Liver (tissue), 9 donors: ENCODE measurements around the gene CAMKMT. TPM values are rescaled to one million over a fixed set of nuclear protein-coding genes. Genes with fewer than 3 reads are reported as not detected.

ENCODE experiments used
- DNase-seq: peaks from one replicate; pipeline ENCODE4 v3.0.0-alpha.2; 2017; ENCODE audit warnings: low spot score
- H3K27ac ChIP-seq, 2 donors: one replicate each; pipeline ENCODE4 v1.7.0; 2013; ENCODE audit warnings: inconsistent platforms in 2 of 2, low read length in 2 of 2, control low read depth in 1 of 2, low read depth in 1 of 2, mild to moderate bottlenecking in 1 of 2
- H3K27me3 ChIP-seq, 4 donors: one replicate each; pipeline versions ENCODE4 v1.6.1 to v1.7.0; 2013; ENCODE audit warnings: low read length in 3 of 4, inconsistent platforms in 1 of 4, mild to moderate bottlenecking in 1 of 4, moderate library complexity in 1 of 4; ENCODE audit not compliant: control insufficient read depth in 4 of 4, insufficient read depth in 4 of 4
- H3K36me3 ChIP-seq, 4 donors: one replicate each; pipeline versions ENCODE4 v1.6.1 to v1.7.0; 2013; ENCODE audit warnings: low read length in 3 of 4, mild to moderate bottlenecking in 3 of 4, low read depth in 1 of 4, moderate library complexity in 1 of 4; ENCODE audit not compliant: control insufficient read depth in 4 of 4, insufficient read depth in 3 of 4
- H3K4me1 ChIP-seq, 4 donors: one replicate each; pipeline versions ENCODE4 v1.6.1 to v1.7.0; 2013; ENCODE audit warnings: low read length in 3 of 4, mild to moderate bottlenecking in 3 of 4, moderate library complexity in 1 of 4; ENCODE audit not compliant: control insufficient read depth in 4 of 4, insufficient read depth in 4 of 4
- H3K4me3 ChIP-seq, 3 donors: one replicate each; pipeline versions ENCODE4 v1.6.1 to v1.7.0; 2013; ENCODE audit warnings: low read length in 3 of 3, control low read depth in 1 of 3, low read depth in 1 of 3, mild to moderate bottlenecking in 1 of 3
- H3K9ac ChIP-seq, 2 donors: one replicate each; pipeline ENCODE4 v1.7.0; 2013; ENCODE audit warnings: low read length in 2 of 2, mild to moderate bottlenecking in 2 of 2, moderate library complexity in 2 of 2, control low read depth in 1 of 2, low read depth in 1 of 2
- H3K9me3 ChIP-seq, 4 donors: one replicate each; pipeline versions ENCODE4 v1.6.1 to v1.7.0; 2013; ENCODE audit warnings: low read length in 3 of 4; ENCODE audit not compliant: control insufficient read depth in 4 of 4
- ATF3 ChIP-seq: IDR thresholded peaks from 2 replicates; pipeline ENCODE4 v1.6.1; 2016; ENCODE audit warnings: antibody characterized with exemption
- CTCF ChIP-seq: fragments of 150-350 bp; IDR thresholded peaks from 2 replicates; pipeline ENCODE4 v1.5.1; 2017; ENCODE audit warnings: improper control_type of control experiment, low read depth, low read length; ENCODE audit not compliant: missing input control
- EGR1 ChIP-seq, 2 donors: IDR thresholded peaks; 2 replicates each; pipeline ENCODE4 v1.6.1; 2016 to 2018; ENCODE audit warnings: antibody characterized with exemption in 2 of 2, low read depth in 2 of 2
- FOXA1 ChIP-seq: IDR thresholded peaks from 2 replicates; pipeline ENCODE4 v1.6.1; 2016; ENCODE audit warnings: antibody characterized with exemption
- FOXA2 ChIP-seq: IDR thresholded peaks from 2 replicates; pipeline ENCODE4 v1.6.1; 2016; ENCODE audit warnings: antibody characterized with exemption
- HNF4A ChIP-seq, 2 donors: conservative IDR thresholded peaks; 2 replicates each; pipeline ENCODE4 v1.6.1; 2016; ENCODE audit warnings: antibody characterized with exemption in 2 of 2, mild to moderate bottlenecking in 2 of 2
- JUND ChIP-seq, 2 donors: IDR thresholded peaks; 2 replicates each; pipeline ENCODE4 v1.6.1; 2016; ENCODE audit warnings: antibody characterized with exemption in 2 of 2
- MAX ChIP-seq: IDR thresholded peaks from 2 replicates; pipeline ENCODE4 v1.6.1; 2016; ENCODE audit warnings: antibody characterized with exemption
- NR2F2 ChIP-seq: IDR thresholded peaks from 2 replicates; pipeline ENCODE4 v1.6.1; 2016; ENCODE audit warnings: antibody characterized with exemption
- RAD21 ChIP-seq, 2 donors: IDR thresholded peaks; 2 replicates each; pipeline ENCODE4 v1.6.1; 2016; ENCODE audit warnings: antibody characterized with exemption in 2 of 2, mild to moderate bottlenecking in 2 of 2
- TAF1 ChIP-seq: conservative IDR thresholded peaks from 2 replicates; pipeline ENCODE4 v1.6.1; 2016; ENCODE audit warnings: antibody characterized with exemption, mild to moderate bottlenecking
- YY1 ChIP-seq: IDR thresholded peaks from 2 replicates; pipeline ENCODE4 v1.6.1; 2016; ENCODE audit warnings: antibody characterized with exemption, mild to moderate bottlenecking
- ZBTB33 ChIP-seq: IDR thresholded peaks from 2 replicates; pipeline ENCODE4 v1.6.1; 2016; ENCODE audit warnings: antibody characterized with exemption
- WGBS: extraction: QIAGEN DNeasy Blood & Tissue Kit; methylation state at CpG from one replicate; pipeline ENCODE4 v1.1.7; 2013; 5-methylcytosine and 5-hydroxymethylcytosine counted together
- polyA plus RNA-seq, 2 donors: library from polyadenylated mRNA; stranded (reverse) in 1 of 2; unstranded in 1 of 2; fragments of 200-250 nt in 1 of 2; fragments of >200 nt in 1 of 2; fragmentation: Nextera tagmentation in 1 of 2; extraction: Ambion mirVana in 1 of 2; gene quantifications; one replicate each; pipeline versions ENCODE4 v1.2.1 to v1.2.3, GENCODE V29; 2013 to 2015
- total RNA-seq, 2 donors: library from RNA; depleted of rRNA; stranded (reverse); fragments of >200 nt; gene quantifications; one replicate each; pipeline ENCODE4 v1.2.3, GENCODE V29; 2014
- donor health status: healthy.
- donor health status: healthy.
- donor health status: healthy.
- donor health status: healthy.
- donor health status: healthy.

The CAMKMT gene
- total and polyA plus RNA-seq, 4 donors: 1.5 to 12.7 (median 7.1) TPM

- no peak for DNase-seq
- 42% methylated on average over 2 of the region's 2 CpGs for WGBS
- Histone ChIP-seq H3K27me3 (no peaks in the 10 kb centered on the region), H3K27ac (no peak overlapping the region), H3K4me1 (peaks cover 0 to 7% (median 3%) of the 10 kb centered on the region in 4 donors), H3K9me3 (no peaks in the 10 kb centered on the region), H3K9ac (no peak overlapping the region), H3K4me3 (no peak overlapping the region), H3K36me3 (no peaks in the 10 kb centered on the region)
- peak; percentile 3 for TF ChIP-seq CTCF
- peak in 1 of 2 donors; percentile 39 for TF ChIP-seq RAD21 (IDR thresholded peaks at IDR 0.05)
- TF ChIP-seq ATF3: no peak
Observed at GRCh38 chr2:44620189-44620990, 258.6 kb downstream of the CAMKMT start.

GRCh38 chr2:44623622-44624351 is 262.0 kb downstream of the CAMKMT start:
- H3K4me1 ChIP-seq: peaks cover 0 to 3% (median 2%) of the 10 kb centered on the region in 4 donors
- no peaks in the 10 kb centered on the region for H3K9me3 ChIP-seq
- no peaks in the 10 kb centered on the region for H3K36me3 ChIP-seq
- DNase-seq: no peak
- no peak for TF ChIP-seq MAX
- TF ChIP-seq EGR1 (IDR thresholded peaks at IDR 0.05; ENCODE audit: low read depth in 2 of 2): no peak
- TF ChIP-seq FOXA1: no peak
- TF ChIP-seq NR2F2: no peak
- TF ChIP-seq ZBTB33: no peak
- no peak for TF ChIP-seq HNF4A (conservative IDR thresholded peaks at IDR 0.05)
- no peak for TF ChIP-seq FOXA2
- TF ChIP-seq YY1: no peak
- TF ChIP-seq CTCF: no peak
- TF ChIP-seq TAF1: no peak
- no peak for TF ChIP-seq JUND (IDR thresholded peaks at IDR 0.05)
- no peak for TF ChIP-seq RAD21 (IDR thresholded peaks at IDR 0.05)
- H3K27ac ChIP-seq: no peak overlapping the region
- H3K9ac ChIP-seq: no peak overlapping the region
- no peaks in the 10 kb centered on the region for H3K27me3 ChIP-seq
- H3K4me3 ChIP-seq: no peak overlapping the region
